BLaER1 treated with 17β-estradiol and CSF1 and Interleukin-3, amounts not matched to agents 10 nM and 100 nM (cell line): ENCODE data around the gene TP73.

Source experiments
- H3K27ac ChIP-seq, 11 experiments: shearing (Covaris generic); formaldehyde crosslinking; 2 replicates each; pipeline ENCODE4 v1.8.1; 2022
- H3K27me3 ChIP-seq, 11 experiments: shearing (Covaris generic); formaldehyde crosslinking; 2 replicates each; pipeline ENCODE4 v1.8.1; 2022
- H3K36me3 ChIP-seq, 11 experiments: shearing (Covaris generic); formaldehyde crosslinking; 2 replicates each; pipeline ENCODE4 v1.8.1; 2022
- H3K4me1 ChIP-seq, 10 experiments: shearing (Covaris generic); formaldehyde crosslinking; 2 replicates each; pipeline ENCODE4 v1.8.1; 2022
- H3K4me2 ChIP-seq, 11 experiments: shearing (Covaris generic); formaldehyde crosslinking; 2 replicates each; pipeline ENCODE4 v1.8.1; 2022
- H3K4me3 ChIP-seq, 10 experiments: shearing (Covaris generic); formaldehyde crosslinking; 2 replicates each; pipeline ENCODE4 v1.8.1; 2022
- H3K9ac ChIP-seq, 11 experiments: shearing (Covaris generic); formaldehyde crosslinking; 2 replicates each; pipeline ENCODE4 v1.8.1; 2022
- H3K9me3 ChIP-seq, 11 experiments: shearing (Covaris generic); formaldehyde crosslinking; replicated peaks in 1 of 11; 2 replicates each; pipeline ENCODE4 v1.8.1; 2022
- H4K20me1 ChIP-seq, 11 experiments: shearing (Covaris generic); formaldehyde crosslinking; 2 replicates each; pipeline ENCODE4 v1.8.1; 2022
- Cebpa-rat ChIP-seq, 11 experiments: shearing (Covaris generic); IDR thresholded peaks; 2 replicates each; pipeline ENCODE4 v1.8.1; 2022

Gene TP73

DNA sequence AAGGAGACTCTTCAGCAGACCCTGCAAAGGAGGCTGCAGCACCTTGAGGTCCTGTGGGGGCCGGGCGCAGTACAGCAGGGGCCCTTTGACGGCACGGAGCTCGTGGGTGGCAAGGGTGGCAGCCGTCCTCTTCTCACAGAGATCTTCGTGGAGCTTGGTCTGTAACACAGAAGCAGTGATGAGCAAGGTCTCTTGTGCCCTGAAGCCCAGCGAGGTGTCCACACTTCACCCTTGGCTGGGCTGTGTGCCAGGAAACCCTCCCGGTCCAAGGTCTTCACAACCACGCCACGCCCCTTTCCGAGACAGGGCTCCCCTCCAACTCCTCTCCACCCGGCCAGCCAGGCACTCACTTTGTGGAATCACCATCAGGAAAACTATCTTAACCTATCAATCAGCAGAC is 132.7 kb downstream of the TP73 start:
- Histone ChIP-seq H3K9ac (0 out of 22 replicates have a peak overlapping the region, but pooled peaks of 2 of the 11 experiments have one; percentile 7 to 10), H3K4me2 (peak overlapping the region in 9 of 11 experiments; percentile 54 to 91 (median 84); a peak in 18 of 22 replicates), H3K36me3 (peaks cover 57 to 82% (median 72%) of the 10 kb centered on the region in 11 experiments), H4K20me1 (peaks cover 70 to 100% (median 95%) of the 10 kb centered on the region in 11 experiments), H3K4me1 (peaks cover 25 to 82% (median 69%) of the 10 kb centered on the region in 10 experiments), H3K9me3 (no peaks in the 10 kb centered on the region), H3K27ac (no peak overlapping the region), H3K4me3 (no peak overlapping the region; a peak in 1 of 20 replicates), H3K27me3 (peaks cover 0 to 10% (median 0%) of the 10 kb centered on the region in 11 experiments; a peak in 3 of 22 replicates)
- TF ChIP-seq Cebpa-rat (IDR thresholded peaks at IDR 0.05) = no peak

- peaks cover 52 to 81% (median 68%) of the 10 kb centered on the region in 11 experiments for H3K36me3 ChIP-seq
These were observed 133.3 kb downstream of the TP73 start for GRCh38 chr1:3785456-3786157.

More at GRCh38 chr1:3785456-3786157, 133.3 kb downstream of the TP73 start:
- peaks cover 75 to 100% (median 95%) of the 10 kb centered on the region in 11 experiments for H4K20me1 ChIP-seq
- 0 out of 22 replicates have a peak overlapping the region, but pooled peaks of 2 of the 11 experiments have one; percentile 7 to 10 for H3K9ac ChIP-seq
- peaks cover 30 to 88% (median 74%) of the 10 kb centered on the region in 10 experiments for H3K4me1 ChIP-seq
- no peak for TF ChIP-seq Cebpa-rat (IDR thresholded peaks at IDR 0.05)
- H3K4me2 ChIP-seq = peak overlapping the region in 9 of 11 experiments; percentile 18 to 91 (median 84); a peak in 15 of 22 replicates
- H3K27me3 ChIP-seq = peaks cover 0 to 10% (median 0%) of the 10 kb centered on the region in 11 experiments; a peak in 3 of 22 replicates
- H3K9me3 ChIP-seq = no peaks in the 10 kb centered on the region
- no peak overlapping the region for H3K27ac ChIP-seq
- H3K4me3 ChIP-seq = no peak overlapping the region; a peak in 1 of 20 replicates
